Activated CD4-positive, alpha-beta T cell treated with anti-CD3 and anti-CD28 coated beads, Interleukin-2, amount 50 U/mL, for 4 hours (primary cell): ENCODE measurements around the gene HBD.

Experiments
- DNase-seq, 2 experiments: peaks; one replicate each; pipeline ENCODE4 v3.0.0-alpha.2; 2020

HBD gene

DNA sequence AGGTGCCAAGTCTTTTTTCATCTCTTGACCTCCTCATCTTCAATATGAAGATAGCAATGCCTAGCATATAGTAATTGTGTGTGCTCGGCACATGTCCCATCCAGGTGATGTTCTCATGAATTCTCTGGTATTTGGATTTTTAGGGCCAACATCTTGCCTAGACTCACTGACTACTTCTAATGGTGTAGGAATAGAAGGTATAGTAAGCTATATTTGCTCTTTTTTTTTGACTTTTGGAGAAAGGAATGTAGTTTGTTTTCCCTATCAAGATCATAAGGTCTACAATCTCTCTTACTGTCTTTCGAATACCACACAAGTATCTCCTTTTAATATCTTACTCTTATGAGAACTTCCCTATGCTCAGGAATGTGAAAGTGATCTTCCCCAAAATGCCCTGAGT, 3.2 kb downstream of the HBD start:
- DNase-seq = no peak

DNA sequence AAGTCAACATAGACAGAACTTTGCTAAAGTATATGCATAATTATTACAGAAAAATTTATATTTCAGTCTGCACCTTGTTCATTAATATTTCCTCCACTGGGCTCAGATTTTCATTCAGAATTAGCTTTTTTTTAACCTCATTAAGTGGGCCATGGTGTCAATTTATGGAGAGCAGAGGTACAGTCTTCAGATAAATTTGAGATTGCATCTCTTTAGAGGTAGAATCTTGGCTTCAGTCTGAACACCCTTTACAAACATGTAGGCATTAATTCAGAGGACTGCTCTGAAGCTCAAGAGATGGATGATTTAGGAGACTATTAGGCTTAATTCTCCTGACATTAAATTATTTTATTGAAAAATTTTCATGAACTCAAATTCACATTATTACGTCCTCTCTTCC, 4.0 kb downstream of the HBD start:
- DNase-seq = no peak

DNA sequence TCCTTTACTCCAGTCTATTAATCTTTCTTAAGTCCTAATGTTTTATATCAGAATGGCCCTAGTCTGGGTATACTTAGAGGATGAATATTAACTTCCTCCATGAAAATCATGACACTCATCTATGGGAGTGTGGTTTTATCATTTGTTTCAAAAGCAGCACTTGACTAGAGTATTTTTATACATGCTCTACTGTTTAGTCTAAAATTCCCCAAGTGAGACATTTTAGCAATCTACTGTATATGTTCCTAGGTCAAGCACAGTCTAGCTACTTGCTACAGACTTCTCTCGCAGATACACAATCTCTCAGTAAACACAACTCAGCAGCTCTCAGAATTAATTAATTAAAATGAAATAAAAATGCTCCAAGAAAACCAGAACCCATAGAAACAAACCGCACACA, 4.5 kb downstream of the HBD start:
- DNase-seq = no peak

DNA sequence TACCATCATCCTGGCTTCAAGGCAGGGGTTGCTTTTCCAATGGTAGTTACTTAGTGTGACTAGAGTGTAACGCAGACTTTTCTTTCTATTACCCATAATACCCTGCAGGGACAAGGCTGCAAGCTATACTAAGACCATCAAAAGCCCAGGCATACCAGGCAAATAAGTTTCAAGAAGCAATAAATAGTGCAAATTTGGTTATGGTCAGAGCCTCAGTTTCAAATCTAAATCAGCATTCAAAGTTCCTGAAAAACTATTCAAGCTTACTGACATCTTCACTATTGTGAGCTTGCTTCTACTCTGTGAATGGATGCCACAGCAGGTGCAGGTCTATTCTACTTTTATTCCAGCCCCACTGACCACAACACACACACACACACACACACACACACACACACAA, 4.9 kb downstream of the HBD start:
- no peak for DNase-seq

DNA sequence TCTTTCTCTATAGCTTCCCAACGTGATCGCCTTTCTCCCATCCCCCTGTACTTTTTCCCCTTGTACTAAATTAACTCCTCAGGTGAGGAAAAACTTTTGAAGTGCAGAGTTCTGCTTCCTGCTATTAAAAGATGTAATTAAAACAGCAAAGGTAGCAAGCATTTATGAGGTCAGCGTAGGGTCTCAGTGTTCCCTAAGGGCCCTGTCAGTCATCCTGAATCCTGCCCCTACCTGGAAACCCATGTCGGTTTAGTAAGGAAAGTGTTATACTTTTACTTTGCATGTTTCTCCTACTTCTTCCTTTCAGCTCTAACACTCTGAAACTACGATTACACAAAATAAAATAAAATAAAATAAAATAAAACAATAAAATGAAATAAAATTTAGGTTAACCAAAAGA, 6.2 kb downstream of the HBD start:
- no peak for DNase-seq

DNA sequence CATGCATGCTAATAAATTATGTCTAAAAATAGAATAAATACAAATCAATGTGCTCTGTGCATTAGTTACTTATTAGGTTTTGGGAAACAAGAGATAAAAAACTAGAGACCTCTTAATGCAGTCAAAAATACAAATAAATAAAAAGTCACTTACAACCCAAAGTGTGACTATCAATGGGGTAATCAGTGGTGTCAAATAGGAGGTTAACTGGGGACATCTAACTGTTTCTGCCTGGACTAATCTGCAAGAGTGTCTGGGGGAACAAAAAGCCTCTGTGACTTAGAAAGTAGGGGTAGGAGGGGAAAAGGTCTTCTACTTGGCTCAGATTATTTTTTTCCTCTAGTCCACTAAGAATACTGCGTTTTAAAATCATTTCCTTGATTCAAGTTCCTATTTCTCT, 6.6 kb downstream of the HBD start:
- DNase-seq = no peak

- no peak for DNase-seq
Measured at GRCh38 chr11:5226732-5227310, 7.5 kb downstream of the HBD start, which contains the start of gene HBB. Gene HBB (minus strand): TSS chr11:5227071. CDS start chr11:5227021, 50 bp downstream.

DNA sequence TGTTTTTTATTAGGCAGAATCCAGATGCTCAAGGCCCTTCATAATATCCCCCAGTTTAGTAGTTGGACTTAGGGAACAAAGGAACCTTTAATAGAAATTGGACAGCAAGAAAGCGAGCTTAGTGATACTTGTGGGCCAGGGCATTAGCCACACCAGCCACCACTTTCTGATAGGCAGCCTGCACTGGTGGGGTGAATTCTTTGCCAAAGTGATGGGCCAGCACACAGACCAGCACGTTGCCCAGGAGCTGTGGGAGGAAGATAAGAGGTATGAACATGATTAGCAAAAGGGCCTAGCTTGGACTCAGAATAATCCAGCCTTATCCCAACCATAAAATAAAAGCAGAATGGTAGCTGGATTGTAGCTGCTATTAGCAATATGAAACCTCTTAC, 8.8 kb downstream of the HBD start:
- no peak for DNase-seq

DNA sequence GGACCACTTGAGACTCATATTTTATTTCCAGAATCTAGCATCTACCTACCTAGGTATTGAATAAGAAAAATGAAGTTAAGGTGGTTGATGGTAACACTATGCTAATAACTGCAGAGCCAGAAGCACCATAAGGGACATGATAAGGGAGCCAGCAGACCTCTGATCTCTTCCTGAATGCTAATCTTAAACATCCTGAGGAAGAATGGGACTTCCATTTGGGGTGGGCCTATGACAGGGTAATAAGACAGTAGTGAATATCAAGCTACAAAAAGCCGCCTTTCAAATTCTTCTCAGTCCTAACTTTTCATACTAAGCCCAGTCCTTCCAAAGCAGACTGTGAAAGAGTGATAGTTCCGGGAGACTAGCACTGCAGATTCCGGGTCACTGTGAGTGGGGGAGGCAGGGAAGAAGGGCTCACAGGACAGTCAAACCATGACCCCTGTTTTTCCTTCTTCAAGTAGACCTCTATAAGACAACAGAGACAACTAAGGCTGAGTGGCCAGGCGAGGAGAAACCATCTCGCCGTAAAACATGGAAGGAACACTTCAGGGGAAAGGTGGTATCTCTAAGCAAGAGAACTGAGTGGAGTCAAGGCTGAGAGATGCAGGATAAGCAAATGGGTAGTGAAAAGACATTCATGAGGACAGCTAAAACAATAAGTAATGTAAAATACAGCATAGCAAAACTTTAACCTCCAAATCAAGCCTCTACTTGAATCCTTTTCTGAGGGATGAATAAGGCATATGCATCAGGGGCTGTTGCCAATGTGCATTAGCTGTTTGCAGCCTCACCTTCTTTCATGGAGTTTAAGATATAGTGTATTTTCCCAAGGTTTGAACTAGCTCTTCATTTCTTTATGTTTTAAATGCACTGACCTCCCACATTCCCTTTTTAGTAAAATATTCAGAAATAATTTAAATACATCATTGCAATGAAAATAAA, 9.5 kb downstream of the HBD start:
- no peak for DNase-seq

DNA sequence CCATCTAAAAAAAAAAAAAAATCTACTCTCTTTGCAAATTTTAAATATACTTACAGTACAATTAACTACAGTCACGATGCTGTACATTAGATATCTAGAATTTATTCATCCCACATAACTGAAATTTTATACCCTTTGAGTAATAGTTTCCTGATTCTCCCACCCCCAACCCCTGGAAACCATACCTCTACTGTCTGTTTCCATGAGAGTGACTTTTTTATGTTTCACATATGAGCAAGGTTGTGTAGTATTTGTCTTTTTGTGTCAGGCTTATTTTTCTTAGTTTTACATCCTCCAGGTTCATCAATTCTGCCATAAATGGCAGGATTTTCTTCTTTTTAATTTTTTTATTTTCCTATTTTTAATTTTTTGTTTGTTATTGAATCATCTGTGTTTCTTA, 10.6 kb downstream of the HBD start:
- no peak for DNase-seq

DNA sequence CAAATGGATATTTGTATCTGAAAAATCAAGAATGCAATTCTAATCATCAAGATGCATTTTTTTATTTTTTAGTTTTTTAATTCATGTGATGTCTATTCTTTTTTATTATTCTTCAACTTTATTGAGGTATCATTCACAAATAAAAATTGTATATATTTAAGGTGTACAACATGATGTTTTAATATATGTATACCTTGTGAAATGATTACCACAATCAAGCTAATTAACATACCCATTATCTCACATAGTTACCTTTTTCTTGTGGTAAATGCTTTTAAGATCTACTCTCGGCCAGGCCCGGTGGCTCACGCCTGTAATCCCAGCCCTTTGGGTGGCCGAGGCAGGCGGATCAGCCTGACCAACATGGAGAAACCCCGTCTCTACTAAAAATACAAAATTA, 11.1 kb downstream of the HBD start:
- DNase-seq = no peak

GRCh38 chr11:5210376-5210885, 23.9 kb downstream of the HBD start:
- no peak for DNase-seq

- no peak for DNase-seq
Measured at GRCh38 chr11:5204787-5205186, 29.5 kb downstream of the HBD start.

DNA sequence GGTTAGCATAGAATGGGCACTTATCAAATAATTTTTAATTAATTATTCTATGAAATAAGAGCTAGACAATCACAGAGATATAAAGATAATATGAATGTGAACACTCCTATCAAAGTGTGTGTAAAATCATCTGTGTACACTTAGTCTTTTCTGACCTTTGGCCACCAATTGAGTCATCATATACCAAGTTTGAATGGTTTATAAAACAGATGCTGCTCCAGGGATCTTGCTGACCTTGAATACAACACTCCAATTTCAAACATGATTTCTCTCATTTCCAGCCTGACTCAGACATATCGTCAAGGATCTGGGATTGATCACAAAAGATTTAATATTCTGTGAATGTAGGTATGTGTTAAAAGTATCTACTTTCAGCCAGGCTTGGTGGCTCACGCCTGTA, 30.9 kb downstream of the HBD start:
- DNase-seq = no peak

- DNase-seq = no peak
Measured at GRCh38 chr11:5200582-5200981, 33.7 kb downstream of the HBD start, which contains the start of gene OR51V1. Gene OR51V1 (minus strand): TSS chr11:5200682. CDS start chr11:5200682, 0 bp downstream.

DNA sequence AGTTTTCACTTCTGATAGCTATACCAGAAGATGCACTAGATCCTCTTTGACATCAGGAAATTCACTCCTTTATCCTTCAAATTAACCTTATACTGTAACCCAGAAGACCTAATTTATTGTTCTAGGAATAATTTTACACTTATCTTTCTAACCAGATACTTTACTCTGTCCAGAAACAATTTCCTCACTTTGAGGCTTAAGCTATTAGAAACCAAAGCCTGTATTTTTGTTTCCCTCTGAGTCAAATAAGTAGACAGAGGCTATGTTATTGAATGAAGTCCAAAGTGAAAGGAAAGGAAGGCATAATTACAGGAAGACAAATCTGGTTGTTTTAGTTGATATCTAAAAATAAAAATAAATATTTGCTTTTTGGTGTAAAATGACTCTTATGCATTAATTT, 36.0 kb downstream of the HBD start:
- no peak for DNase-seq

GRCh38 chr11:5197536-5197935, 36.7 kb downstream of the HBD start:
- DNase-seq = no peak

DNA sequence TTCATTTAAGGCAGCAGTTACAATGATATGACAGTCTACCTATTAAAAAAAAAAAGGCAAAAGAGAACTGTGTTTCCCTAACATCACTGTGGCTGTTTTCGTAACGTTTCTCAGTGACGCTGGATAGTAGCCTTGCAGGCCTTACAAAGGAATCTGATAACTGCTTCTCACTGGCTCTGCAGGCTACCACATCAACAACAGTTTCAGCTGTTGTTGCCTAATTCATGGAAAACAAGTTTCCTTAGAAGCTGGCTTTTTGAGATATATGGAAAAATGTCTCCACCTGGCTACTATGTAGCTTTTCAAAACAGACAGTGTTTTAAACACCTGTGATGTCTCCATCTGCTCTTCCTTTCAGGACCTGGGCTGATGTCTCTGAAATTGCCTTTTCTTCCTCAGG, 37.6 kb downstream of the HBD start:
- DNase-seq = no peak

DNA sequence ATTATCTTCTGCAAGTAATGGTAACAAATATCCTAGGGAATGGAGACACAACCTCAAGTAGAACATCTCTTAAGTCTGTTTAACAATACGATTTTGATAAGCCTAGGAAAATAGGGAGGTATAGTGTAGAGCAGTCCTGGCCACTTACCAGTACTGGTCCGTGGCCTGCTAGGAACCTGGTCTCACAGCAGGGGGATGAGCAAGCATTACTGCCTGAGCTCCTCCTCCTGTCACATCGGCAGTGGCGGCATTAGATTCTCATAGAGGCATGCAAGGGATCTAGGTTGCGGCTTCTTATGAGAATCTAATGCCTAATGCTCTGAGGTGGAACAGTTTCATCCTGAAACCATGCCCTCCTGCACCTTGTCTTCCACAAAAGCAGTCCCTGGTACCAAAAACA, 38.2 kb downstream of the HBD start:
- no peak for DNase-seq

DNA sequence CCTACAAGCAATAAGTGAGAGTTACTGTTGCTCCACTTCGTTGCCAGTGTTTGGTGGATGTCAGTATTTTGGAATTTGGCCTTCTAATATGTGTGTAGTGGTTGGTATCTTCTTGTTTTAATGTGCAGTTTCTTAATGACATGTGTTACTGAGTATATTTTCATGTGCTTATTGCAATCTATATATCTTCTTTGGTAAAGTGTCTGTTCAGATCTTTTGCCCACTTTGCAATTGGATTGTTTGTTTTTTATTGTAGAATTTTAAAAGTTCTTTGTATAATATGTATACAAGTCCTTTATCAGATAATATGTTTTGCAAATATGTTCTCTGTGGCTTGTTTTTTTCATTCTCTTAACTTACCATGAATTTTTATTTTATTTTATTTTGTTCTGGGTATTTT, 41.5 kb downstream of the HBD start:
- no peak for DNase-seq

DNA sequence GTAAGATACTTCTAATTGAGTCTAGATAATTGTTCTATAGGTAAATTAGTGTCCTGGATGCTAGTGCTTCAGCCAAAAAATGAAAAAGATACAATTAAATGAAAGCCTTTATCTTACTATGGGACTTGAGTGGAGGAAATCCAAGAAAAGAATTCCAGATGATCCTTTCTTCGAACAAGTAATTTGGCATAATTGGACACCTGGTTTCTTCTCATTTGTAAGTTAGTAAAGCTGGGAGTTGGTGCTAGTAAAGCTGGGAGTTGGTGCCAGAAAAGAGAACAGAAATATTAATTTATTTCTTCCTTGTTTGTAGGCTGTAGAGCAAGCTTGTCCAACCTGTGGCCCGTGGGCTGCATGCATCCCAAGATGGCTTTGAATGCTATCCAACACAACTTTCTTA, 46.1 kb downstream of the HBD start:
- no peak for DNase-seq
